GM23338 (cell line): ENCODE data around the gene ZNF518A.

Source experiments
- CTCF ChIP-seq, 2 experiments: fragments of 200-600 bp in 1 of 2; sonication (generic) in 1 of 2; conservative IDR thresholded peaks; 2 replicates each; pipeline versions ENCODE4 v1.5.1 to v1.6.1; 2016 to 2017; ENCODE audit warnings: antibody characterized with exemption in 2 of 2, low read depth in 2 of 2, mild to moderate bottlenecking in 2 of 2, moderate library complexity in 1 of 2
- POLR2AphosphoS5 ChIP-seq: IDR thresholded peaks from 2 replicates; pipeline ENCODE4 v1.6.1; 2016; ENCODE audit warnings: antibody characterized with exemption, low read depth

GRCh38 chr10:96133135-96133534 lies 3.0 kb downstream of the ZNF518A start:
- no peak for TF ChIP-seq CTCF (conservative IDR thresholded peaks at IDR 0.05; ENCODE audit: low read depth in 2 of 2)
- no peak for TF ChIP-seq POLR2AphosphoS5
